ENCODE results near the gene RARA.

- no peak for TF ChIP-seq RAD21 (conservative IDR thresholded peaks at IDR 0.05)
- no peak for TF ChIP-seq TAF1 (IDR thresholded peaks at IDR 0.05; ENCODE audit: low read depth)
- TF ChIP-seq EP300 (conservative IDR thresholded peaks at IDR 0.05; ENCODE audit: poor library complexity, severe bottlenecking), result no peak
- no peak for TF ChIP-seq CTCF (IDR thresholded peaks at IDR 0.05; ENCODE audit: poor library complexity, severe bottlenecking)
- no peak for TF ChIP-seq POLR2AphosphoS5 (IDR thresholded peaks at IDR 0.05)
- TF ChIP-seq EZH2 (IDR thresholded peaks at IDR 0.05; ENCODE audit: borderline replicate concordance, insufficient read depth, low read length, poor library complexity, severe bottlenecking), result no peak
- TF ChIP-seq, protein P1, sequence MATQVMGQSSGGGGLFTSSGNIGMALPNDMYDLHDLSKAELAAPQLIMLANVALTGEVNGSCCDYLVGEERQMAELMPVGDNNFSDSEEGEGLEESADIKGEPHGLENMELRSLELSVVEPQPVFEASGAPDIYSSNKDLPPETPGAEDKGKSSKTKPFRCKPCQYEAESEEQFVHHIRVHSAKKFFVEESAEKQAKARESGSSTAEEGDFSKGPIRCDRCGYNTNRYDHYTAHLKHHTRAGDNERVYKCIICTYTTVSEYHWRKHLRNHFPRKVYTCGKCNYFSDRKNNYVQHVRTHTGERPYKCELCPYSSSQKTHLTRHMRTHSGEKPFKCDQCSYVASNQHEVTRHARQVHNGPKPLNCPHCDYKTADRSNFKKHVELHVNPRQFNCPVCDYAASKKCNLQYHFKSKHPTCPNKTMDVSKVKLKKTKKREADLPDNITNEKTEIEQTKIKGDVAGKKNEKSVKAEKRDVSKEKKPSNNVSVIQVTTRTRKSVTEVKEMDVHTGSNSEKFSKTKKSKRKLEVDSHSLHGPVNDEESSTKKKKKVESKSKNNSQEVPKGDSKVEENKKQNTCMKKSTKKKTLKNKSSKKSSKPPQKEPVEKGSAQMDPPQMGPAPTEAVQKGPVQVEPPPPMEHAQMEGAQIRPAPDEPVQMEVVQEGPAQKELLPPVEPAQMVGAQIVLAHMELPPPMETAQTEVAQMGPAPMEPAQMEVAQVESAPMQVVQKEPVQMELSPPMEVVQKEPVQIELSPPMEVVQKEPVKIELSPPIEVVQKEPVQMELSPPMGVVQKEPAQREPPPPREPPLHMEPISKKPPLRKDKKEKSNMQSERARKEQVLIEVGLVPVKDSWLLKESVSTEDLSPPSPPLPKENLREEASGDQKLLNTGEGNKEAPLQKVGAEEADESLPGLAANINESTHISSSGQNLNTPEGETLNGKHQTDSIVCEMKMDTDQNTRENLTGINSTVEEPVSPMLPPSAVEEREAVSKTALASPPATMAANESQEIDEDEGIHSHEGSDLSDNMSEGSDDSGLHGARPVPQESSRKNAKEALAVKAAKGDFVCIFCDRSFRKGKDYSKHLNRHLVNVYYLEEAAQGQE (IDR thresholded peaks at IDR 0.05; ENCODE audit: borderline replicate concordance), result no peak
- TF ChIP-seq MXI1 (conservative IDR thresholded peaks at IDR 0.05; ENCODE audit: poor library complexity, severe bottlenecking), result no peak
Measured at GRCh38 chr17:40354221-40355122, 45.5 kb downstream of the RARA start.
